ENCODE measurements around the gene ST6GALNAC6. TPM values are rescaled to one million over a fixed set of nuclear protein-coding genes. Genes with fewer than 3 reads are reported as not detected.

ST6GALNAC6 gene
- total and polyA plus RNA-seq, 10 donors = 29.0 to 118 (median 71.6) TPM

GRCh38 chr9:127915801-127916719 is 16.7 kb upstream of the ST6GALNAC6 start:
- Histone ChIP-seq H3K36me3 (peaks cover 3 to 41% (median 24%) of the 10 kb centered on the region in 6 donors), H3K9me3 (no peaks in the 10 kb centered on the region), H3K4me3 (peak overlapping the region; percentile 69 to 94 (median 76)), H3K4me1 (peaks cover 44 to 98% (median 79%) of the 10 kb centered on the region in 6 donors), H3K27me3 (replicated peaks in 1 of 7) (no peaks in the 10 kb centered on the region), H3K27ac (peak overlapping the region; percentile 22 to 91 (median 86))
- intact Hi-C loops (cut with DNase I; ENCODE audit: low total_unique reads) = no loop called here
- DNase-seq = peak; percentile 88
- 12 to 20% (median 16%) methylated on average over 24 to 27 of the region's 27 CpGs for WGBS, 5 donors
- TF ChIP-seq CTCF (IDR thresholded peaks at IDR 0.05 in 8 of 11, conservative IDR thresholded peaks at IDR 0.05 in 3 of 11) (no peak), POLR2A (IDR thresholded peaks at IDR 0.05) (peak in 1 of 3 donors; percentile 67), POLR2AphosphoS5 (IDR thresholded peaks at IDR 0.05) (peak; percentile 33 to 87 (median 85))

- no peak for TF ChIP-seq CTCF (IDR thresholded peaks at IDR 0.05 in 8 of 11, conservative IDR thresholded peaks at IDR 0.05 in 3 of 11)
- TF ChIP-seq POLR2AphosphoS5 (IDR thresholded peaks at IDR 0.05) = no peak
- TF ChIP-seq POLR2A (IDR thresholded peaks at IDR 0.05) = no peak
- peak overlapping the region in 7 of 8 donors; percentile 69 to 94 (median 76) for H3K4me3 ChIP-seq
- peaks cover 3 to 48% (median 30%) of the 10 kb centered on the region in 6 donors for H3K36me3 ChIP-seq
- WGBS, 5 donors = 39 to 82% (median 64%) methylated on average over 4 to 5 of the region's 5 CpGs
- no peaks in the 10 kb centered on the region for H3K27me3 ChIP-seq (replicated peaks in 1 of 7)
- no peaks in the 10 kb centered on the region for H3K9me3 ChIP-seq
- intact Hi-C loops (cut with DNase I; ENCODE audit: low total_unique reads) = no loop called here
- H3K27ac ChIP-seq = peak overlapping the region; percentile 22 to 91 (median 86)
- peaks cover 41 to 98% (median 79%) of the 10 kb centered on the region in 6 donors for H3K4me1 ChIP-seq
- no peak for DNase-seq
Observed at GRCh38 chr9:127915325-127915752, 15.9 kb upstream of the ST6GALNAC6 start.

GRCh38 chr9:127913682-127914081 is 14.3 kb upstream of the ST6GALNAC6 start:
- Histone ChIP-seq H3K9me3 (no peaks in the 10 kb centered on the region), H3K27me3 (replicated peaks in 1 of 7) (no peaks in the 10 kb centered on the region), H3K36me3 (peaks cover 3 to 65% (median 44%) of the 10 kb centered on the region in 6 donors), H3K27ac (peak overlapping the region in 3 of 8 donors; percentile 25 to 62 (median 57)), H3K4me1 (peaks cover 29 to 90% (median 69%) of the 10 kb centered on the region in 6 donors), H3K4me3 (no peak overlapping the region)
- TF ChIP-seq POLR2AphosphoS5 (IDR thresholded peaks at IDR 0.05) = no peak
- no peak for TF ChIP-seq POLR2A (IDR thresholded peaks at IDR 0.05)
- TF ChIP-seq CTCF (IDR thresholded peaks at IDR 0.05 in 8 of 11, conservative IDR thresholded peaks at IDR 0.05 in 3 of 11) = no peak
- intact Hi-C loops (cut with DNase I; ENCODE audit: low total_unique reads) = no loop called here
- no peak for DNase-seq
- 87 to 98% (median 95%) methylated on average over 11 of the region's 11 CpGs for WGBS, 5 donors

- no peaks in the 10 kb centered on the region for H3K9me3 ChIP-seq
- H3K4me3 ChIP-seq = no peak overlapping the region
- intact Hi-C loops (cut with DNase I; ENCODE audit: low total_unique reads) = no loop called here
- peaks cover 3 to 73% (median 52%) of the 10 kb centered on the region in 6 donors for H3K36me3 ChIP-seq
- no peak for DNase-seq
- WGBS, 5 donors = 84 to 89% (median 87%) methylated on average over 5 of the region's 5 CpGs
- peaks cover 21 to 88% (median 62%) of the 10 kb centered on the region in 6 donors for H3K4me1 ChIP-seq
- TF ChIP-seq POLR2AphosphoS5 (IDR thresholded peaks at IDR 0.05) (no peak), POLR2A (IDR thresholded peaks at IDR 0.05) (no peak), CTCF (IDR thresholded peaks at IDR 0.05 in 8 of 11, conservative IDR thresholded peaks at IDR 0.05 in 3 of 11) (no peak)
- H3K27me3 ChIP-seq (replicated peaks in 1 of 7) = no peaks in the 10 kb centered on the region
- H3K27ac ChIP-seq = peak overlapping the region in 5 of 8 donors; percentile 6 to 63 (median 36)
Observed at GRCh38 chr9:127912882-127913281, 13.5 kb upstream of the ST6GALNAC6 start.

Measured in spleen (tissue), 11 donors.